Measurements from ENCODE around the gene GBP4.

GBP4 gene

DNA sequence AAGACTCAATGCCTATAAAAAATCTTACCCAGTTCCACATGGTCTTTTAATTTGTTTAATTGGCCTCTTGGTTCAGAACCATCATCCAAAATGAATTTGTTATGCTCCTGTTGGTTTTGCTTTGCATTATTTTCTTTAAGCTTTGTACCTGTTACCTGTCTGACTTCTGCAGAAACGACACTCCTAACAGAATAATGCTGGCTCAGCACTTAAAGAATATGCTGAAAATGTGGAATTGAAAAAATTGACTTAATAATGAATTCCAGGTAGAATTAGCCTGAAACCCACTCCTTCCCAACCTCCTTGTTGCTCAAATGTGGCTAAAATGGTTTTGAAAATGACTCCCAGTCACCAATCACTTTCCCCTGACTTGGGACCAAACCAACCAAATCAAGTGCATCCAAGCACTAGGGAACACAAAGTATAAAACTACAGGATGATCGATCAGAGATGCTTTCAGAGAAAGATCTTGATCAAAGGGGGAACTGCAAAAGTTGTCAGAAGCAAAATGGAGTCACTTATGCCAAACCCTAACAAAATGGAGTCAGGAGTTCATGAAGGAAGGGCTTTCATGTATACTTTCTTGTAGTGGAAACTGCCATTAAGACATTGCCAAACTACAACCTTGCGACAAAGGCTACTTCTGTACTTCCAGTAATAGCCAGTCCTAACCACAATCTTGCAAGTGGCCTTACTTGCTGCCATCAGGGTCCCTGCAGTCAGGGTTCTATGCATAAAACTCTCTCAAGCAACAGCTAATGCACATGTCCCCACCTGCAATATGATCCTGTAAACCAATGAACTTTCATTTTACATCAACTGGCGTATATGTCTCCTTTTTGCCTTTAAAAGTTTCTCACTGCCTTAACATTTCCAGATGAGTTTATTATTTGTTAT, 28.3 kb downstream of the GBP4 start:
- peak overlapping the region; percentile 58 for H3K27ac ChIP-seq

DNA sequence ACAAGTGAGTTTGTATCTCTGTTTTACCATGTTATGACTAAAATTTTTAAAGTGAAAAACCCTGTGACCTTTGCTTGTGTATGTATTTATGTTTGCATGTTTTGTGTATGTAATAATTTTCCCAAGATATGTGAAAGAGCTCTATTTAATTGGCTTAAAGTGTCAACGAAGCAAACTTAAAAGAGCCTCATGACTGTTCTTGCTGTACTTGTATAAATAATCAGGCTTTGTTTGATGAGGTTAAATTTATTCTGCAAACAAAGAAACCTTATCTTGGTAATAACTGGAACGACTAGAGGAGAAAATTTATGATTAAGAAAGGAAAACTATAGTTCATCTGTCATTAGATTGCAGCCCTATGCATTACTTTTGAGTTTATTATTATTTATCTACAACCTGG, 29.6 kb downstream of the GBP4 start:
- TF ChIP-seq ZFX (IDR thresholded peaks at IDR 0.05; ENCODE audit: borderline replicate concordance), result no peak
- TF ChIP-seq, protein P1, sequence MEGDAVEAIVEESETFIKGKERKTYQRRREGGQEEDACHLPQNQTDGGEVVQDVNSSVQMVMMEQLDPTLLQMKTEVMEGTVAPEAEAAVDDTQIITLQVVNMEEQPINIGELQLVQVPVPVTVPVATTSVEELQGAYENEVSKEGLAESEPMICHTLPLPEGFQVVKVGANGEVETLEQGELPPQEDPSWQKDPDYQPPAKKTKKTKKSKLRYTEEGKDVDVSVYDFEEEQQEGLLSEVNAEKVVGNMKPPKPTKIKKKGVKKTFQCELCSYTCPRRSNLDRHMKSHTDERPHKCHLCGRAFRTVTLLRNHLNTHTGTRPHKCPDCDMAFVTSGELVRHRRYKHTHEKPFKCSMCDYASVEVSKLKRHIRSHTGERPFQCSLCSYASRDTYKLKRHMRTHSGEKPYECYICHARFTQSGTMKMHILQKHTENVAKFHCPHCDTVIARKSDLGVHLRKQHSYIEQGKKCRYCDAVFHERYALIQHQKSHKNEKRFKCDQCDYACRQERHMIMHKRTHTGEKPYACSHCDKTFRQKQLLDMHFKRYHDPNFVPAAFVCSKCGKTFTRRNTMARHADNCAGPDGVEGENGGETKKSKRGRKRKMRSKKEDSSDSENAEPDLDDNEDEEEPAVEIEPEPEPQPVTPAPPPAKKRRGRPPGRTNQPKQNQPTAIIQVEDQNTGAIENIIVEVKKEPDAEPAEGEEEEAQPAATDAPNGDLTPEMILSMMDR (IDR thresholded peaks at IDR 0.05), result no peak
- peak overlapping the region; percentile 58 for H3K27ac ChIP-seq

More for the DNA sequence above, 28.3 kb downstream of the GBP4 start:
- no peak for TF ChIP-seq ZFX (IDR thresholded peaks at IDR 0.05; ENCODE audit: borderline replicate concordance)
- TF ChIP-seq, protein P1 (IDR thresholded peaks at IDR 0.05), result no peak

DNA sequence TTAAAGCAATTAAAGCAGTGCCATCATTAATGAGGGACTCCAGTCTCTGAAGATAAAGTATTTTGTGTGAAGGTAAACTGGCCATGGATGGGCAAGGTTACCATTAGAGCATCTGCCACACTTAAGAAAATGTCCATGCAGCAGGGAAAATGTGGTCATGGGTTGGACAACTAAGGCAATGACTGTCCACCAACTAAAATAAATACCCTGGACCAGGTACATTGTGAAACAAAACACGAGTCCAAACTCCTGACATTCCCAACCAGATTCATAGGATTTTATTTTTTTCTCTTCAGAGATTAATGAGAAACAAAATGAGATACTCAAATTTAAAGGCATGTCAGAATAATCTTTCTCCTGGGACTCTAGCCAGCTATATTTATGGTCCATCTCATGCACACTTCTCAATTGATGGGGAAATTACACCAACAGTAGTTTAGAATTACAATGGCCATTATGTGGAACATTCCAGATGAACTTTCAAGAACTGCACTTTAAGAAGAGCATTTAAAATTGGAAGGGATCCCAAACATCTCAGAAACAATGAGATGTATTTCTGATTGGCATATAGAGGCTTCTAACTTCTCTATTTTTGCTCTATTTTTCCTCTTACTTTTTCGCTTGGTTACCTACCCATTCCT, 31.0 kb downstream of the GBP4 start:
- no peak for TF ChIP-seq ZFX (IDR thresholded peaks at IDR 0.05; ENCODE audit: borderline replicate concordance)
- TF ChIP-seq, protein P1 (IDR thresholded peaks at IDR 0.05), result no peak
- H3K27ac ChIP-seq, result no peak overlapping the region

DNA sequence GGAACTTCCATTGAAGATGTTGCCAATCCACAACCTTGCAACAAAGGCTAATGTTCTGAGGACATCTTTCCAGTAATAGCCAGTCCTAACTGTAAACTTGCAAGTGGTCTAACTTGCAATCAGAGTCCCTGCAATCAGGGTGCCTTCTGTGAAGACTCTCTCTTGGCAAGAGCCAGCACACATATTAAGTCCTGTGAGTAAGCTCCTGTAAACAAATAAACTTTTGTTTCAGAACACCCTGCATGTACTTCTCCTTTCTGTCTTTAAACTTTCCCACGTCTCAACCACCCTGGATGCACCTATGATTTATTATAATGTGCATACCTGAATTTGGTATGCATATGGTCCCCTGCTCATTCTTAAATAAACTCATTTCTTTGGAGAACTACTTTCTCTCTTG, 32.0 kb downstream of the GBP4 start:
- no peak overlapping the region for H3K27ac ChIP-seq
- TF ChIP-seq ZFX (IDR thresholded peaks at IDR 0.05; ENCODE audit: borderline replicate concordance), result no peak
- TF ChIP-seq, protein P1 (IDR thresholded peaks at IDR 0.05), result no peak

DNA sequence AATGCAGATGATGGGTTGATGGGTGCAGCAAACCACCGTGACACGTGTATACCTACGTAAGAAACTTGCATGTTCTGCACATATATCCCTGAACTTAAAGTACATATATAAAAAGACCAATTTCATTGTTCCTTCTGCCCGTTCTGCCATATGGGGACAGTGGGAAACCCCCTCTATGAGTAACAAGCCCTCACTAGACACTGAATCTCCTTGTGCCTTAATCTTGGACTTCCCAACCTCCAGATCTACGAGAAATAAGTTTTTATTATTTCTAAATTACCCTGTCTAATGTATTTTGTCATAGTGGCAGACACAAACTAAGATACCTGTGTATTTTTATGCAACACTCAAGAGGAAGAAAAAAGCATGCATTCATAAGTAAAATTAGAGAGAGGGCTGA, 32.9 kb downstream of the GBP4 start:
- TF ChIP-seq ZFX (IDR thresholded peaks at IDR 0.05; ENCODE audit: borderline replicate concordance), result no peak
- TF ChIP-seq, protein P1 (IDR thresholded peaks at IDR 0.05), result no peak
- no peak overlapping the region for H3K27ac ChIP-seq

DNA sequence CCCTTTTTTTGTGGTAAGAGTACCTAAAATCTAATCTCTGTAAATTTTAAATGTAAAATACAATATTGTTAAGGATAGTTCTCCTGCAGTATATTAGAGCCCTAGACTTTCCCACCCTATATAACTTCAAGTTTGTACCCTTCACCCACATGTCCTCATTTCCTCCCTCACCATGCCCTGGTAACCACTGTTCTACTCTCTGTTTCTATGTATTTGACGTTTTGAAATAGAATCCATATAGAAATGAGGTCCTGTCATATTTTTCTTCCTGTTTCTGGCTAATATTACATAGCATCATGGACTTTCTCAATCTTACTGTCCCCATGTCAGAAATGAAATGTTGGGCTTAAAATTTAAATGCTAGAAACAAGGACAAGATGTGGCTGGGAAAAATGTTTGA, 47.7 kb downstream of the GBP4 start:
- TF ChIP-seq, protein P1 (IDR thresholded peaks at IDR 0.05), result no peak
- TF ChIP-seq ZFX (IDR thresholded peaks at IDR 0.05; ENCODE audit: borderline replicate concordance), result no peak
- no peak overlapping the region for H3K27ac ChIP-seq

DNA sequence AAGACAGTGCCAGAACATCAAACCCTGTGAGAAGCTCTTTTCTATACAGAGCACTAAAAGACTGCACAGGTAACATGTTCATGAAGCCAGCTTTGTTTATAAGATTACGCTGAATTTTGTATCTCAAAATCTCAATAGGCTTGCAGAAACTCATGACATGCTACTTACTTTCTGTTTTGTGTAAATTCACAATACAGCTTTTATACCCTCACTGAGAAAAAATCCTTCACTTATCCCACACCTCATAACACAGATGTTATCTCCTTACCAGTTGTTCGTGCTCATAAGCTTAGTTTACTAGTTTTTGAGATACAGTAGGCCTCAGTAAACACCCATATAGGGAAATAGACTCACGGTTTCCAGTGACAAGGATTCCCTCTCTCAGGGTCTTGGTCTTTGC, 48.8 kb downstream of the GBP4 start:
- H3K27ac ChIP-seq, result no peak overlapping the region
- no peak for TF ChIP-seq ZFX (IDR thresholded peaks at IDR 0.05; ENCODE audit: borderline replicate concordance)
- TF ChIP-seq, protein P1 (IDR thresholded peaks at IDR 0.05), result no peak

Data from 22Rv1 (cell line).